ENCODE results near the gene ITPRID2.

DNA sequence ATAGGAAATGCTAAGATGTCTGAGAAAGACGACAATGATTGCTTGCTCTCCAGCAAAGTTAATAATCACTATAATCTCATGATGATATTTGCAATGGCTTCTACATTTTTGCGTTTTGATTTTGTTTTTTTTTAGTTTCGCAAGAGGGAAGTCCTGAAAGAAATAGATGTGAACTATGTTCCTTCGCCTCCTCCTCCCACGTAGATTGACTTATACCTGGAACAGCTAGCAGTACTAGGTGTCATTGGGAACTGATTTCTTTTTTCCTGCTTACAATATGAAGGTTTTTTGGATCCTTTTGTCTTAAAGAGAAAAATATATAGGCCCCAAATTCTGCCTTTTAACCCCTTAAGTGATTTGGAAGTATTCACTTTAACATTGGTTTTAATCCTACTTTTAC lies 26.7 kb downstream of the ITPRID2 start:
- TF ChIP-seq FOXA1 (IDR thresholded peaks at IDR 0.05) = no peak
- TF ChIP-seq LEF1 (IDR thresholded peaks at IDR 0.05; ENCODE audit: borderline replicate concordance) = no peak
- TF ChIP-seq HDGF (IDR thresholded peaks at IDR 0.05; ENCODE audit: borderline replicate concordance) = no peak
- TF ChIP-seq BHLHE40 (IDR thresholded peaks at IDR 0.05; ENCODE audit: borderline replicate concordance) = no peak
- TF ChIP-seq, protein P1, sequence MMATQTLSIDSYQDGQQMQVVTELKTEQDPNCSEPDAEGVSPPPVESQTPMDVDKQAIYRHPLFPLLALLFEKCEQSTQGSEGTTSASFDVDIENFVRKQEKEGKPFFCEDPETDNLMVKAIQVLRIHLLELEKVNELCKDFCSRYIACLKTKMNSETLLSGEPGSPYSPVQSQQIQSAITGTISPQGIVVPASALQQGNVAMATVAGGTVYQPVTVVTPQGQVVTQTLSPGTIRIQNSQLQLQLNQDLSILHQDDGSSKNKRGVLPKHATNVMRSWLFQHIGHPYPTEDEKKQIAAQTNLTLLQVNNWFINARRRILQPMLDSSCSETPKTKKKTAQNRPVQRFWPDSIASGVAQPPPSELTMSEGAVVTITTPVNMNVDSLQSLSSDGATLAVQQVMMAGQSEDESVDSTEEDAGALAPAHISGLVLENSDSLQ (IDR thresholded peaks at IDR 0.05) = no peak
- no peak for TF ChIP-seq SUZ12 (IDR thresholded peaks at IDR 0.05)

Measured in HEK293T (cell line).